Lung (tissue), 12 donors: ENCODE results near the gene CEACAM19. TPM values are rescaled to one million over a fixed set of nuclear protein-coding genes. Genes with fewer than 3 reads are reported as not detected.
"Not testable (repeated sequence)": the region's sequence is repeated elsewhere in the genome, so short reads cannot be mapped to it uniquely, and the experiment has no call there.

Experiments used
- ATAC-seq: fragments of 200-7000 bp; cut with Tn5 transposase; one replicate; pipeline ENCODE4 v1.9.1; 2020; ENCODE audit warnings: moderate number of reproducible peaks; ENCODE audit not compliant: insufficient read depth, low FRiP score
- DNase-seq, 3 donors: peaks; one replicate each; pipeline ENCODE4 v3.0.0-alpha.2; 2013 to 2017
- H3K27ac ChIP-seq, 2 donors: one replicate each; pipeline ENCODE4 v1.5.1; 2013; ENCODE audit warnings: mild to moderate bottlenecking in 2 of 2, moderate library complexity in 2 of 2, control low read depth in 1 of 2, inconsistent platforms in 1 of 2, low read depth in 1 of 2, low read length in 1 of 2
- H3K27me3 ChIP-seq, 3 donors: one replicate each; pipeline ENCODE4 v1.5.1; 2013; ENCODE audit warnings: low read length in 2 of 3; ENCODE audit not compliant: control insufficient read depth in 3 of 3, insufficient read depth in 3 of 3
- H3K36me3 ChIP-seq, 4 donors: one replicate each; pipeline ENCODE4 v1.5.1; 2013; ENCODE audit warnings: low read length in 4 of 4, mild to moderate bottlenecking in 1 of 4, moderate library complexity in 1 of 4; ENCODE audit not compliant: control insufficient read depth in 4 of 4, insufficient read depth in 4 of 4
- H3K4me1 ChIP-seq, 5 donors: one replicate each; pipeline ENCODE4 v1.5.1; 2013; ENCODE audit warnings: low read length in 5 of 5, mild to moderate bottlenecking in 2 of 5, moderate library complexity in 1 of 5; ENCODE audit not compliant: control insufficient read depth in 5 of 5, insufficient read depth in 5 of 5
- H3K4me3 ChIP-seq: one replicate; pipeline ENCODE4 v1.5.1; 2013; ENCODE audit warnings: mild to moderate bottlenecking, control low read depth, moderate library complexity
- H3K9ac ChIP-seq, 2 donors: one replicate each; pipeline ENCODE4 v1.5.1; 2013; ENCODE audit warnings: low read length in 2 of 2, control low read depth in 1 of 2; ENCODE audit not compliant: insufficient read depth in 1 of 2
- H3K9me3 ChIP-seq, 4 donors: one replicate each; pipeline ENCODE4 v1.5.1; 2013; ENCODE audit warnings: low read length in 3 of 4, mild to moderate bottlenecking in 1 of 4, moderate library complexity in 1 of 4; ENCODE audit not compliant: control insufficient read depth in 4 of 4, insufficient read depth in 3 of 4
- WGBS, 2 donors: extraction: QIAGEN DNeasy Blood & Tissue Kit; methylation state at CpG; one replicate each; pipeline ENCODE4 v1.1.7; 2013; 5-methylcytosine and 5-hydroxymethylcytosine counted together
- polyA plus RNA-seq, 2 donors: library from polyadenylated mRNA; stranded (reverse); fragments of 200-250 nt; gene quantifications; one replicate each; pipeline ENCODE4 v1.2.1, GENCODE V29; 2013
- total RNA-seq, 2 donors: library from RNA; depleted of rRNA in 1 of 2; stranded (reverse); fragments of >200 nt in 1 of 2; gene quantifications; one replicate each; pipeline ENCODE4 v1.2.1, GENCODE V29; 2014 to 2021
- TF ChIP-seq, protein P1 (sequence below): IDR thresholded peaks from 2 replicates; pipeline ENCODE4 v1.5.1; 2012; ENCODE audit warnings: mild to moderate bottlenecking; ENCODE audit errors: control extremely low read depth, extremely low read depth
- donor health status: control.
- donor health status: control.
- donor health status: Bipolar disorder and iron deficiency.
- donor health status: healthy.
- donor health status: DM: yes; HTN: yes; CAD: no.

CEACAM19 gene
- total and polyA plus RNA-seq, 4 donors = 2.3 to 8.3 (median 4.4) TPM

DNA sequence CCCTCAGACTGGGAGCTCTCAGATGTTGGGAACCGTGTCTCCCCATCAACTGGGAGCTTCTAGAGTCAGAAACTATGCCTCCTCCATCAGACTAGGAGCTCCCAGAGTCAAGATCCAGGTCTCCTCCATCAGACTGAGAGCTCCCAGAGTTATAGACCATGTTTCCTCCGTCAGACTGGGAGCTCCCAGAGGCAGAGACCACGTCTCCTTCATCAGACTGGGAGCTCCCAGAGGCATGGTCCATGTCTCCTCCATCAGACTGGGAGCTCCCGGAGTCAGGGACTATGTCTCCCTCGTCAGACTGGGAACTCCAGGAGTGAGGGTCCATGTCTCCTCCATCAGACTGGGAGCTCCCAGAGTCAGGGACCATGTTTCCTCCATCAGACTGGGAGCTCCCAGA lies 37.7 kb downstream of the CEACAM19 start:
- ATAC-seq (no peak), DNase-seq (no peak)
- H3K4me1 ChIP-seq = peaks cover 0 to 5% (median 0%) of the 10 kb centered on the region in 5 donors
- no peak overlapping the region for H3K4me3 ChIP-seq
- H3K27me3 ChIP-seq = no peaks in the 10 kb centered on the region
- no peaks in the 10 kb centered on the region for H3K9me3 ChIP-seq
- WGBS, 2 donors = 76 to 81% methylated on average over 5 of the region's 5 CpGs
- no peak overlapping the region for H3K9ac ChIP-seq
- no peaks in the 10 kb centered on the region for H3K36me3 ChIP-seq
- TF ChIP-seq, protein P1, sequence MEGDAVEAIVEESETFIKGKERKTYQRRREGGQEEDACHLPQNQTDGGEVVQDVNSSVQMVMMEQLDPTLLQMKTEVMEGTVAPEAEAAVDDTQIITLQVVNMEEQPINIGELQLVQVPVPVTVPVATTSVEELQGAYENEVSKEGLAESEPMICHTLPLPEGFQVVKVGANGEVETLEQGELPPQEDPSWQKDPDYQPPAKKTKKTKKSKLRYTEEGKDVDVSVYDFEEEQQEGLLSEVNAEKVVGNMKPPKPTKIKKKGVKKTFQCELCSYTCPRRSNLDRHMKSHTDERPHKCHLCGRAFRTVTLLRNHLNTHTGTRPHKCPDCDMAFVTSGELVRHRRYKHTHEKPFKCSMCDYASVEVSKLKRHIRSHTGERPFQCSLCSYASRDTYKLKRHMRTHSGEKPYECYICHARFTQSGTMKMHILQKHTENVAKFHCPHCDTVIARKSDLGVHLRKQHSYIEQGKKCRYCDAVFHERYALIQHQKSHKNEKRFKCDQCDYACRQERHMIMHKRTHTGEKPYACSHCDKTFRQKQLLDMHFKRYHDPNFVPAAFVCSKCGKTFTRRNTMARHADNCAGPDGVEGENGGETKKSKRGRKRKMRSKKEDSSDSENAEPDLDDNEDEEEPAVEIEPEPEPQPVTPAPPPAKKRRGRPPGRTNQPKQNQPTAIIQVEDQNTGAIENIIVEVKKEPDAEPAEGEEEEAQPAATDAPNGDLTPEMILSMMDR = no peak
- no peak overlapping the region for H3K27ac ChIP-seq

DNA sequence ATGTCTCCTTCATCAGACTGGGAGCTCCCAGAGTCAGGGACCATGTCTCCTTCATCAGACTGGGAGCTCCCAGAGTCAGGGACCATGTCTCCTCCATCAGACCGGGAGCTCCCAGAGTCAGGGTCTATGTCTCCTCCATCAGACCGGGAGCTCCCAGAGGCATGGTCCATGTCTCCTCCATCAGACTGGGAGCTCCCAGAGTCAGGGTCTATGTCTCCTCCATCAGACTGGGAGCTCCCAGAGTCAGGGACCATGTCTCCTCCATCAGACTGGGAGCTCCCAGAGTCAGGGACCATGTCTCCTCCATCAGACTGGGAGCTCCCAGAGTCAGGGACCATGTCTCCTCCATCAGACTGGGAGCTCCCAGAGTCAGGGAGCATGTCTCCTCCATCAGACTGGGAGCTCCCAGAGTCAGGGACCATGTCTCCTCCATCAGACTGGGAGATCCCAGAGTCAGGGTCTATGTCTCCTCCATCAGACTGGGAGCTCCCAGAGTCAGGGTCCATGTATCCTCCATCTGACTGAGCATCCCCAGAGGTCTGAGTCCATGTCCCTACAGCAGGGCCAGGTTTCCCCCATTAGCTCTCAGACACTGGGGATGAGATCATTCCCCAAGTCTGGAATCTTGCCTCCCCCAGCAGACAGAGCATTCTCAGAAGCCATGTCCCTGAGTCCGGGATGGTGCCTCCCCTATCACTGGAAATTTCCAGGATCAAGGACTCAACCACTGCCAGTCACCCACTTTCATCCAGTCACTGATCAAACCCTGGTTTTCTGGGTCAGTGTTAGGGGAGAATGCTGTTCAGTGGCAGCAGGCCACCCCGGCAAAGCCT lies 38.4 kb downstream of the CEACAM19 start:
- H3K27ac ChIP-seq, DNase-seq, H3K27me3 ChIP-seq, H3K4me3 ChIP-seq, H3K9me3 ChIP-seq, H3K4me1 ChIP-seq, H3K9ac ChIP-seq, H3K36me3 ChIP-seq, ATAC-seq: not testable (repeated sequence)
- 89 to 92% methylated on average over 4 of the region's 4 CpGs for WGBS, 2 donors

DNA sequence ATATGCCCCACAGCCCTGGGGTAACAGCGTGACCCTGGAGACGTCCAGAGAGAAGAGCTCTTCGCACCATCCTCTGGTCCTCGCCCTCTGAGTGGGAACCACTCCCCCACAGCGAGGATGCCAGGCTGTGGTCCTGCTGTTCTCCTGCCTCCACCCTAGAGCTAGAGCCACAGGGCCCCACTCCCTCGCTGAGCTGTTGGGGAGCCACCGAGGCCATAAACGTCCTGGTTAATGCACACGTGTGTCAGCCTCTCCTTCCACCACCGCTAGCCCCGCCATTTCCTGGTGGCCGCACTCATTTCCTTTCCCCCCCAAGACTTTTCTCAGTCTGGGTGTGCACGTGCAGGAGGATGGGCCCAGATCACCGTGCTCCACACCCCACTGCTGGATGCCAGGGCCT lies 39.2 kb downstream of the CEACAM19 start:
- H3K4me3 ChIP-seq = no peak overlapping the region
- peaks cover 0 to 7% (median 2%) of the 10 kb centered on the region in 4 donors for H3K9me3 ChIP-seq
- TF ChIP-seq, protein P1 = no peak
- DNase-seq = no peak
- no peak for ATAC-seq
- no peak overlapping the region for H3K27ac ChIP-seq
- whole genome bisulfite sequencing, 2 donors = 47 to 58% methylated on average over 14 of the region's 14 CpGs
- no peaks in the 10 kb centered on the region for H3K27me3 ChIP-seq
- H3K9ac ChIP-seq = no peak overlapping the region
- H3K36me3 ChIP-seq = no peaks in the 10 kb centered on the region
- peaks cover 0 to 5% (median 0%) of the 10 kb centered on the region in 5 donors for H3K4me1 ChIP-seq

DNA sequence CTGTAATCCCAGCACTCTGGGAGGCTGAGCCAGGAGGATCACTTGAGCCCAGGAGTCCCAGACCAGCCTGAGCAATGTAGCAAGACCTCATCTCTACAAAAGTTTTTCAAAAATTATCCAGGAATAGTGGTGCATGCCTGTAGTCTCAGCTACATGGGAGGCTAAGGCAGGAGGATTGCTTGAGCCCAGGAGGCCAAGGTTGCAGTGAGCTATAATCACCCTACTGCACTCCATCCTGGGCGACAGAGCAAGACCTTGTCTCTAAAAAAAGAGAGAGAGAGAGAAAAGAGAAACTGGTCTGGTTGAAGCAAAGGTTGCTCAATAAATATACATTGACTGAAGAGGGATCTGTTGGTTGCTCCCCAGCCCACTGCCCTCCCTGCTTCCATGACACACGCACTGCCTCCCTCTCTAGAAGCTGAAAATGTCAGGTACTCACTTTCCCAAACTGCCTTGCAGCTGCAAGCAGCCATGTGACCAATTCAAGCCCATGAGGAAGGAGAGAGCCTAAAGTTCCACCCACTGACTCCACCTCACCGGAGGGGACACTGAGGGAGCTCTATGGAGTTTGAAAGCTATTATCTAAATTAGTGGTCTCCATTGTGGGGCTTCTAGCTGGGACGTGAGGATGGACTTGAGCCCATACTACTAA lies 41.7 kb downstream of the CEACAM19 start:
- Histone ChIP-seq H3K27ac (no peak overlapping the region), H3K4me1 (peaks cover 0 to 5% (median 0%) of the 10 kb centered on the region in 5 donors), H3K27me3 (no peaks in the 10 kb centered on the region), H3K4me3 (no peak overlapping the region), H3K9ac (no peak overlapping the region), H3K36me3 (no peaks in the 10 kb centered on the region), H3K9me3 (peaks cover 0 to 7% (median 2%) of the 10 kb centered on the region in 4 donors)
- WGBS, 2 donors = 60 to 63% methylated on average over 4 of the region's 4 CpGs
- ATAC-seq (no peak), DNase-seq (no peak)
- TF ChIP-seq, protein P1 = no peak
